ENCODE results near the gene SLC22A25. TPM values are rescaled to one million over a fixed set of nuclear protein-coding genes. Genes with fewer than 3 reads are reported as not detected.

SLC22A25 gene
- total and polyA plus RNA-seq, 9 of the 15 experiments (the other 6 are each of a cell fraction or from before 2014, with no cell fraction given), result not detected

GRCh38 chr11:63242089-63242781 is 1.2 kb downstream of the SLC22A25 start:
- no peak for TF ChIP-seq CC2D1A (IDR thresholded peaks at IDR 0.05)
- intact Hi-C loops (cut with micrococcal nuclease) (no loop called here), in situ Hi-C loops (cut with MboI) (no loop called here)
- H3K4me3 ChIP-seq, result no peak overlapping the region
- H2AFZ ChIP-seq (ENCODE audit: low read depth, low read length), result no peak overlapping the region
- no peaks in the 10 kb centered on the region for H3K36me3 ChIP-seq (ENCODE audit: control insufficient read depth, insufficient read depth, low read length)
- no peak overlapping the region for H3K27ac ChIP-seq (ENCODE audit: extremely low read depth, low read depth, low read length)
- no peak overlapping the region for H3K9ac ChIP-seq (ENCODE audit: insufficient read depth in 1 of 2, low read depth in 2 of 2, low read length in 2 of 2)
- CTCF ChIA-PET (ENCODE audit: low intra/inter-chr PET ratio), result interaction anchor here (0.6 kb wide), 1 partner anchor 822 kb away, joined by 3 read pairs; no protein-coding TSS in a partner anchor
- no peak overlapping the region for H3K4me2 ChIP-seq (ENCODE audit: insufficient read depth, low read length)
- H3K9me1 ChIP-seq (ENCODE audit: control insufficient read depth, insufficient read depth, low read length), result no peaks in the 10 kb centered on the region
- ATAC-seq, result no peak
- no peaks in the 10 kb centered on the region for H3K79me2 ChIP-seq (ENCODE audit: control insufficient read depth, insufficient read depth, low read length)
- H3K27me3 ChIP-seq (ENCODE audit: control insufficient read depth in 2 of 2, insufficient read depth in 2 of 2, low read length in 2 of 2), result peaks cover 0 to 11% of the 10 kb centered on the region in 2 experiments; a peak in 3 of 5 replicates
- DNase-seq (ENCODE audit: extremely low read depth in 1 of 4, low spot score in 3 of 4), result no peak
- no peaks in the 10 kb centered on the region for H4K20me1 ChIP-seq (replicated peaks; ENCODE audit: control insufficient read depth, insufficient read depth, low read length)
- 0% methylated on average over 5 of the region's 5 CpGs for WGBS (ENCODE audit: insufficient coverage, low coverage, missing lambda C conversion rate)
- no peaks in the 10 kb centered on the region for H3K4me1 ChIP-seq (replicated peaks in 1 of 2; ENCODE audit: control insufficient read depth in 2 of 2, insufficient read depth in 2 of 2, low read length in 2 of 2)
- no peaks in the 10 kb centered on the region for H3K9me3 ChIP-seq (replicated peaks; ENCODE audit: control insufficient read depth, insufficient read depth, low read depth, low read length)
- POLR2A ChIA-PET, result interaction anchor here (0.7 kb wide), 1 partner anchor 101 kb away, joined by 3 read pairs; no protein-coding TSS in a partner anchor
- BruUV-seq (replicated peaks), result no TSS peak
- FAIRE-seq, result no peak

DNA sequence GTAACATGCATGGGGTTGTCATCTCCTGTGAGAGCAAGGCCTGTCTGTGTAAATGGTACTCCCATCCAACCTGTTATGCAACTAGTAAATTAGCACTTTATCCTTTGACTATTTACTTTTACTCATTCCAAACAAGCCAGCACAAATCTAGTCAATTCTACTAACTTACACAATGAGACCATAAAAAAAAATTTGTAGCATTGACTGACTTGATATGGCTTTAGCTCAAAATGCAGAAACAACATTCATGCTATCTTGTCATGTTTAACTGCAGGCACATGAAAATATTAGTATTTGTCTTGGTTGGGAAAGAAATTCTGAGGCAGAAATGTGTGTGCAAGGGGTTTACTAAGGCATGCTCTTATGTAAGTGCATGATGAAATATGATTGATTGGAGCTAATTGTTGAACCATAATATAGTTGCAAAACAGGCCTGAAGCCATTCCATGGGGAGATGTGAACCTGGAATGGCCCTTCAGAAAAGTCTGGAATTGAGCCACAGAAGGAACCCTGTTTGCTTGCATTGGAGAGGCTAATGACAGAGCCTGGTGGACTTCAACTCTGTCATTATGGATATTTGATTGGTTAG is 2.5 kb downstream of the SLC22A25 start:
- no peak overlapping the region for H3K4me2 ChIP-seq (ENCODE audit: insufficient read depth, low read length)
- in situ Hi-C loops (cut with MboI) (no loop called here), intact Hi-C loops (cut with micrococcal nuclease) (no loop called here)
- FAIRE-seq (no peak), ATAC-seq (no peak), DNase-seq (ENCODE audit: extremely low read depth in 1 of 4, low spot score in 3 of 4) (no peak)
- TF ChIP-seq TAF9B (IDR thresholded peaks at IDR 0.05; ENCODE audit: partially characterized antibody), result no peak
- TF ChIP-seq ZNF197 (CRISPR knock-in tag; IDR thresholded peaks at IDR 0.05; ENCODE audit: low read depth), result no peak
- TF ChIP-seq ATF1 (CRISPR knock-in tag; IDR thresholded peaks at IDR 0.05), result no peak
- no peak for TF ChIP-seq ATF1 (tag; IDR thresholded peaks at IDR 0.05)
- TF ChIP-seq SMAD1 (IDR thresholded peaks at IDR 0.05; ENCODE audit: low read depth, low read length, partially characterized antibody), result no peak
- no peak for TF ChIP-seq SPI1 (IDR thresholded peaks at IDR 0.05; ENCODE audit: borderline replicate concordance, low read depth, low read length)
- no peaks in the 10 kb centered on the region for H3K79me2 ChIP-seq (ENCODE audit: control insufficient read depth, insufficient read depth, low read length)
- no peak overlapping the region for H3K27ac ChIP-seq (ENCODE audit: extremely low read depth, low read depth, low read length)
- peaks cover 0 to 11% of the 10 kb centered on the region in 2 experiments; a peak in 2 of 5 replicates for H3K27me3 ChIP-seq (ENCODE audit: control insufficient read depth in 2 of 2, insufficient read depth in 2 of 2, low read length in 2 of 2)
- H3K9ac ChIP-seq (ENCODE audit: insufficient read depth in 1 of 2, low read depth in 2 of 2, low read length in 2 of 2), result no peak overlapping the region
- H3K4me3 ChIP-seq, result no peak overlapping the region
- POLR2A ChIA-PET, result interaction anchor here (0.7 kb wide), 1 partner anchor 296 kb away, joined by 4 read pairs; the partner anchor contains the start of gene PLAAT4
- H2AFZ ChIP-seq (ENCODE audit: low read depth, low read length), result no peak overlapping the region
- H4K20me1 ChIP-seq (replicated peaks; ENCODE audit: control insufficient read depth, insufficient read depth, low read length), result no peaks in the 10 kb centered on the region
- no peaks in the 10 kb centered on the region for H3K9me1 ChIP-seq (ENCODE audit: control insufficient read depth, insufficient read depth, low read length)
- H3K36me3 ChIP-seq (ENCODE audit: control insufficient read depth, insufficient read depth, low read length), result no peaks in the 10 kb centered on the region
- no TSS peak for BruUV-seq (replicated peaks)
- no peaks in the 10 kb centered on the region for H3K4me1 ChIP-seq (replicated peaks in 1 of 2; ENCODE audit: control insufficient read depth in 2 of 2, insufficient read depth in 2 of 2, low read length in 2 of 2)
- CTCF ChIA-PET (ENCODE audit: low intra/inter-chr PET ratio), result no interaction called here
- H3K9me3 ChIP-seq (replicated peaks; ENCODE audit: control insufficient read depth, insufficient read depth, low read depth, low read length), result no peaks in the 10 kb centered on the region

Data from K562 (cell line).